Endodermal cell (in vitro differentiated cells): ENCODE data around the gene GLT1D1. TPM values are rescaled to one million over a fixed set of nuclear protein-coding genes. Genes with fewer than 3 reads are reported as not detected.

ENCODE experiments used
- DNase-seq: peaks from one replicate; pipeline ENCODE4 v3.0.0-alpha.2; 2017
- H3K27ac ChIP-seq: 2 replicates; pipeline ENCODE4 v1.5.1; 2013; ENCODE audit warnings: mild to moderate bottlenecking, low read depth, low read length, moderate library complexity
- H3K27me3 ChIP-seq: 2 replicates; pipeline ENCODE4 v1.6.1; 2013; ENCODE audit warnings: mild to moderate bottlenecking, low read length, moderate library complexity; ENCODE audit not compliant: insufficient read depth, control insufficient read depth, poor library complexity, severe bottlenecking
- H3K36me3 ChIP-seq: 2 replicates; pipeline ENCODE4 v1.7.0; 2013; ENCODE audit warnings: mild to moderate bottlenecking, low read length, moderate library complexity; ENCODE audit not compliant: control insufficient read depth, insufficient read depth
- H3K4me1 ChIP-seq: one replicate; pipeline ENCODE4 v1.7.0; 2013; ENCODE audit warnings: low read length; ENCODE audit not compliant: control insufficient read depth, insufficient read depth
- H3K4me3 ChIP-seq: 2 replicates; pipeline ENCODE4 v1.5.1; 2013; ENCODE audit warnings: mild to moderate bottlenecking, low read length, moderate library complexity
- H3K9ac ChIP-seq: 2 replicates; pipeline ENCODE4 v1.6.1; 2013; ENCODE audit warnings: mild to moderate bottlenecking, low read length, moderate library complexity; ENCODE audit not compliant: poor library complexity, severe bottlenecking; ENCODE audit errors: extremely low read depth
- H3K9me3 ChIP-seq: 2 replicates; pipeline ENCODE4 v1.6.1; 2013; ENCODE audit warnings: mild to moderate bottlenecking, low read length, moderate library complexity; ENCODE audit not compliant: control insufficient read depth
- H3K27ac Mint-ChIP-seq: 2 replicates; pipeline ENCODE4 v1.8.0; 2020; ENCODE audit warnings: mixed read lengths
- H3K27me3 Mint-ChIP-seq: 2 replicates; pipeline ENCODE4 v1.8.0; 2021; ENCODE audit warnings: mild to moderate bottlenecking, mixed read lengths; ENCODE audit not compliant: insufficient read depth
- H3K36me3 Mint-ChIP-seq: 2 replicates; pipeline ENCODE4 v1.8.0; 2020; ENCODE audit warnings: low read depth, mixed read lengths
- H3K4me1 Mint-ChIP-seq: 2 replicates; pipeline ENCODE4 v1.8.0; 2020; ENCODE audit warnings: mixed read lengths
- H3K4me3 Mint-ChIP-seq: 2 replicates; pipeline ENCODE4 v1.8.0; 2020; ENCODE audit warnings: mild to moderate bottlenecking, moderate library complexity, mixed read lengths
- H3K9me3 Mint-ChIP-seq: 2 replicates; pipeline ENCODE4 v1.8.0; 2020; ENCODE audit warnings: mild to moderate bottlenecking, mixed read lengths
- WGBS, 2 experiments: methylation state at CpG; one replicate each; pipeline versions ENCODE4 v1.1.5 to v1.1.7; 2013; ENCODE audit warnings: missing lambda C conversion rate in 2 of 2, mixed read lengths in 1 of 2; ENCODE audit not compliant: insufficient coverage in 1 of 2, insufficient read length in 1 of 2; 5-methylcytosine and 5-hydroxymethylcytosine counted together
- total RNA-seq, 2 donors: library from RNA; stranded (reverse); fragmentation: NEBNext Ultra II Directional in 1 of 2; extraction: Animal tissue kit (Norgen Biotek cat#: 25700) in 1 of 2; gene quantifications; 2 replicates in 1 of 2; 3 replicates in 1 of 2; pipeline ENCODE4 v1.2.1, GENCODE V29; 2021
- TF ChIP-seq, protein P1 (sequence below): fragments of 200-600 bp; sonication (generic); conservative IDR thresholded peaks from 2 replicates; pipeline ENCODE4 v1.5.0; 2021; ENCODE audit warnings: antibody characterized with exemption, mild to moderate bottlenecking

Gene GLT1D1
- total RNA-seq, 2 donors from 2014 or later: 23.8 to 25.4 TPM

DNA sequence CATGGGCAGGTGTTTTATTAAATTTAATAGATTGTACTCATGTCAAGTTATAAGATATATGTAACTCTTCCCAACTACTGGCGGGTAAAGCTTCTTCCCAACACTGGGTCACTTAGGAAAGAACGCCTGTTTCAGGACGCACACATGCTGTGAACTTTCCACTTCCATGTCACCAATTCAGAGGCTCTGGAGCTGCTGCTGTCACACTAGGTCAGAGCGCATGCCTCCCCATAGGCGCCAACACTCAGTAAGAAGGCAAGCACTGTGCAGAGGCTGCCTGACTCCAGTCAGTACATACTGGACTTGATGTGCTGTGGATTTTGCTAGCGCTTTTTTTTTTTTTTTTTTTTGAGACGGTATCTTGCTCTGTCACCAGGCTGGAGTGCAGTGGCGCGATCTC lies 46.7 kb upstream of the GLT1D1 start:
- 66 to 88% methylated on average over 4 to 9 of the region's 9 CpGs for WGBS, 2 experiments
- Histone ChIP-seq H3K36me3 (peaks cover 83% of the 10 kb centered on the region), H3K9ac (no peak overlapping the region), H3K9me3 (no peaks in the 10 kb centered on the region), H3K27ac (no peak overlapping the region), H3K4me3 (no peak overlapping the region), H3K4me1 (peaks cover 4% of the 10 kb centered on the region), H3K27me3 (no peaks in the 10 kb centered on the region)
- peaks cover 3% of the 10 kb centered on the region for H3K4me1 Mint-ChIP-seq
- no peaks in the 10 kb centered on the region for H3K27me3 Mint-ChIP-seq
- H3K4me3 Mint-ChIP-seq: no peak overlapping the region
- peaks cover 61% of the 10 kb centered on the region for H3K36me3 Mint-ChIP-seq
- no peak overlapping the region for H3K27ac Mint-ChIP-seq
- H3K9me3 Mint-ChIP-seq: no peaks in the 10 kb centered on the region
- TF ChIP-seq, protein P1, sequence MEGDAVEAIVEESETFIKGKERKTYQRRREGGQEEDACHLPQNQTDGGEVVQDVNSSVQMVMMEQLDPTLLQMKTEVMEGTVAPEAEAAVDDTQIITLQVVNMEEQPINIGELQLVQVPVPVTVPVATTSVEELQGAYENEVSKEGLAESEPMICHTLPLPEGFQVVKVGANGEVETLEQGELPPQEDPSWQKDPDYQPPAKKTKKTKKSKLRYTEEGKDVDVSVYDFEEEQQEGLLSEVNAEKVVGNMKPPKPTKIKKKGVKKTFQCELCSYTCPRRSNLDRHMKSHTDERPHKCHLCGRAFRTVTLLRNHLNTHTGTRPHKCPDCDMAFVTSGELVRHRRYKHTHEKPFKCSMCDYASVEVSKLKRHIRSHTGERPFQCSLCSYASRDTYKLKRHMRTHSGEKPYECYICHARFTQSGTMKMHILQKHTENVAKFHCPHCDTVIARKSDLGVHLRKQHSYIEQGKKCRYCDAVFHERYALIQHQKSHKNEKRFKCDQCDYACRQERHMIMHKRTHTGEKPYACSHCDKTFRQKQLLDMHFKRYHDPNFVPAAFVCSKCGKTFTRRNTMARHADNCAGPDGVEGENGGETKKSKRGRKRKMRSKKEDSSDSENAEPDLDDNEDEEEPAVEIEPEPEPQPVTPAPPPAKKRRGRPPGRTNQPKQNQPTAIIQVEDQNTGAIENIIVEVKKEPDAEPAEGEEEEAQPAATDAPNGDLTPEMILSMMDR: no peak
- DNase-seq: no peak

DNA sequence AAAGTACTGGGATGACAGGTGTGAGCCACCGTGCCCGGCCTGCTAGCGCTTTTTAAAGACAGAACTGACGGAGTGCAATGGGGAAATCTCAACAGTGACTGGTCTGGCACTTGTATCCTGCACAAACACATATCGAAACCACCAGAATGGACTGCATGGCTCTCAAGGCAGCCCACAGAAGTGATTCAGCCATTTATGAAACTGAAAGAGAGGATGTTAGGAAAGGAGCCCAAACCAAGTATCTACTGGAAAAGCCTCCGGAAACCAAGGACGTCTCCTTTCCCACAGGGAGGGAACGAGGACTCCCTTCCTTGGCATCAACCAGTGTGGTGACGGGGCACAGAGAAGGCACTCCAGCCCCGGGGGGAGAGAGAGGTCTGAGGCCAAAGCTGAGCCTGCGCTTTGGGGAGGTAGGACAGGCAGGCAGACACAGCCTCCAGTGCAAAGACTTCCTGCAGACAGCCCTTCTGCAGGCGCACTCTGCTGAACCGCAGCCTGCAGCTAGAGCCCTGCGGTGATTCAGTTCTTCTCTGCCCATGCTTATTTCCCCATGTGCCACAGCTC lies 46.0 kb upstream of the GLT1D1 start:
- Histone ChIP-seq H3K4me1 (peaks cover 8% of the 10 kb centered on the region), H3K9ac (no peak overlapping the region), H3K36me3 (peaks cover 87% of the 10 kb centered on the region), H3K4me3 (no peak overlapping the region), H3K27me3 (no peaks in the 10 kb centered on the region), H3K9me3 (no peaks in the 10 kb centered on the region), H3K27ac (no peak overlapping the region)
- TF ChIP-seq, protein P1: no peak
- 95 to 97% methylated on average over 13 to 14 of the region's 14 CpGs for WGBS, 2 experiments
- H3K4me3 Mint-ChIP-seq: no peak overlapping the region
- no peaks in the 10 kb centered on the region for H3K9me3 Mint-ChIP-seq
- H3K27ac Mint-ChIP-seq: no peak overlapping the region
- no peak for DNase-seq
- H3K4me1 Mint-ChIP-seq: peaks cover 3% of the 10 kb centered on the region
- no peaks in the 10 kb centered on the region for H3K27me3 Mint-ChIP-seq
- H3K36me3 Mint-ChIP-seq: peaks cover 59% of the 10 kb centered on the region

DNA sequence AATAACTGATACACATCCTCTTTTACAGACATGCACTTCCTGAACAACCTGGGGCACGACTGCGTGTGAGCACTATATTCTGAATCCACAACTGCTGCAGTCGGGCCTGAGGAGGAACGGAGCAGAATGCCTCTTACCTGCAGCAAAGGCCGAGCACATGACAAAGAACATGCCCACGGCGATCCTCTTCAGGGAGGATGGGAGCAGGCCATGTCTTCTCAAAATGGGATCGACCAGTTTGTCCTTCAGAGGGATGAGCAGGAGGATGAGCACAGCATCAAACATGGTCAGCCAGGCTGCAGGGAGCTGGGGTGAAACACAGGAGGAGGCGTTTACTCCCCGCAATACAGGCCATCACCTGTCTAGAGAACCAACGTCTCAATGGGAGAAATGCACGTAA lies 44.6 kb upstream of the GLT1D1 start:
- no peak for DNase-seq
- Mint-ChIP-seq H3K9me3 (no peaks in the 10 kb centered on the region), H3K4me1 (peaks cover 3% of the 10 kb centered on the region), H3K27ac (no peak overlapping the region), H3K36me3 (peaks cover 61% of the 10 kb centered on the region), H3K4me3 (no peak overlapping the region), H3K27me3 (no peaks in the 10 kb centered on the region)
- Histone ChIP-seq H3K27me3 (no peaks in the 10 kb centered on the region), H3K9ac (no peak overlapping the region), H3K9me3 (no peaks in the 10 kb centered on the region), H3K4me3 (no peak overlapping the region), H3K4me1 (peaks cover 8% of the 10 kb centered on the region), H3K27ac (no peak overlapping the region), H3K36me3 (peaks cover 87% of the 10 kb centered on the region)
- WGBS, 2 experiments: 86 to 89% methylated on average over 11 to 12 of the region's 12 CpGs
- TF ChIP-seq, protein P1: no peak
